HG02981 (cell line): Measurements from ENCODE around the gene RASSF10.

Experiments
- ATAC-seq: cut with Tn5 transposase; IDR thresholded peaks from one replicate; pipeline ENCODE4 v1.9.1; 2021; ENCODE audit warnings: mild to moderate bottlenecking, moderate library complexity; ENCODE audit not compliant: unreplicated experiment

RASSF10 gene

GRCh38 chr11:13008625-13009475, at the start of gene RASSF10:
Gene RASSF10 (plus strand): TSS chr11:13009316. CDS start chr11:13009577, 261 bp downstream.
- ATAC-seq: no peak

GRCh38 chr11:12961615-12962014, 47.5 kb upstream of the RASSF10 start:
- ATAC-seq: no peak

DNA sequence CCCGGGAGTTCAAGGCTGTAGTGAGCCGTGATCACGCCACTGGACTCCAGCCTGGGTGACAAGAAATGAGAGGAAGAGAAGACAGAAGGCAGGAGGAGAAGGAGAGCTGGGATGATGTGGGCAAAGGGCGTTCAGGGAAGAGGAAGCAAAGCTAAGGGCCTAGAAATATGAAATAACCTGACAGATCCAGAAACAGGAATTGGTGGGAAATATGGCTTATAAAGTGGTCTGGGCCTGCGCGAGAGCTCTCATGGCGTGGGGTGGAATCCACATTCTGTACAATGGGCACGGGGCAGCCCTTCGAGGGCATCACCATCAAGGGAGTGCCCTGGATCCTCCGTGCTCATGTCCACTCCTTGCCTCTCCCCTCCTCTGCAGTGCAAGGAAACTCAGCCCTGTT, 46.8 kb upstream of the RASSF10 start:
- no peak for ATAC-seq

- no peak for ATAC-seq
Observed at GRCh38 chr11:12963051-12963450, 46.1 kb upstream of the RASSF10 start.

- peak; percentile 82 for ATAC-seq
Observed at GRCh38 chr11:12963792-12964536, 45.2 kb upstream of the RASSF10 start.

DNA sequence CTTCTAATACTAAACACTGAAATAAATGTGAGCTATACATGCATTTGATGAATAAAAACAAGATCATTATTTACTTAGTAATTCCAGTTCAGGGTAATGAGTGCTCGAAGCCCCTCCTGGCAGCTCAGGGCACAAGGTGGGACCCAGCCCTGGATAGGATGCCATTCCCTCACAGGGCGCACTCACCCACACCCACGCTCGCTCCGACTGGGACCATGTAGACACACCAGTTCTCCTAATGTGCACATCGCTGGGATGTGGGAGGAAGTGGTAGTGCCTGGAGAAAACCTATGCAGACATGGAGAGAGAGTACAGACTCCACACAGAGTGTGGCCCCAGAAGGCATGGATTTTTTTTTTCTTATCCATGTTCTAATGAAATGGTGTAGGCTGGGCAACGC, 44.5 kb upstream of the RASSF10 start:
- no peak for ATAC-seq

- no peak for ATAC-seq
Observed at GRCh38 chr11:12966002-12966401, 43.1 kb upstream of the RASSF10 start.

DNA sequence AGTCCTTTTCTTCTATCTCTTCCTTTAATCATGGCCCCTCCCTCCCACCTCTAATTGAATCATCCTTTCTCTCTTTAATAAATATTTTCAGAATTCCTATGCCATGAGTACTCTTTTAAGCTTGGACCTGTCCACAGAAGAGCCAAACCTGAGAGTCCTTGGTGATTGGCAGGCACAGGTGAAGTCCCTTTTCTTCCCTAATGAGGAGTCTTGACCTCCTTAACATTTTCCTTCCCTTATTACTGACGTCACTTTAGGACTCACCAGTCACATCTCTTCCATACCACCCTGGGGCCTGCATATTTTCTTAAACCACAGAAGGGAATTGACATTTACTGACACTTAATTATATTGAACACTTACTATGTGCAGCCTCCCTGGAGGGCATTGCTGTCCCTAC, 41.0 kb upstream of the RASSF10 start:
- ATAC-seq: no peak

DNA sequence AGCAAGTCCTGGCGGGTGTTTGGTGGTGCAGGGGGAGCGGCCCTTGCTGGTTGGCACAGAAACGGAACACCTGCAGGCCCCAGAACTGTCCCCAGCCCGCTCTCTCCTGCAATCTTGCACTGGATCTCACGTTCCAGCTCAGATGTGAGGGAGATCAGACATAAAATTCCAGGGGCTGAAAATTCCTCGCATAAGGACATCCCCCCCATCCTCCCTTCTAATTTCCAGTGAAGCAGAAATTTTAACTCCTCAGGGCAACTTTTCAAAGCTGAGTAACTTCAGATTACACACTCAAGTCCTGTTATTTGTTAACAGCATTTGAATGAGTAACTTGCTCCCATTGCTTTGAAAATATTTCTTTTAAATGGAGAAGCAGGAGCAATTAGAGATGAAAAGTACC, 40.3 kb upstream of the RASSF10 start:
- ATAC-seq: no peak

GRCh38 chr11:12971955-12972354, 37.2 kb upstream of the RASSF10 start:
- ATAC-seq: no peak

DNA sequence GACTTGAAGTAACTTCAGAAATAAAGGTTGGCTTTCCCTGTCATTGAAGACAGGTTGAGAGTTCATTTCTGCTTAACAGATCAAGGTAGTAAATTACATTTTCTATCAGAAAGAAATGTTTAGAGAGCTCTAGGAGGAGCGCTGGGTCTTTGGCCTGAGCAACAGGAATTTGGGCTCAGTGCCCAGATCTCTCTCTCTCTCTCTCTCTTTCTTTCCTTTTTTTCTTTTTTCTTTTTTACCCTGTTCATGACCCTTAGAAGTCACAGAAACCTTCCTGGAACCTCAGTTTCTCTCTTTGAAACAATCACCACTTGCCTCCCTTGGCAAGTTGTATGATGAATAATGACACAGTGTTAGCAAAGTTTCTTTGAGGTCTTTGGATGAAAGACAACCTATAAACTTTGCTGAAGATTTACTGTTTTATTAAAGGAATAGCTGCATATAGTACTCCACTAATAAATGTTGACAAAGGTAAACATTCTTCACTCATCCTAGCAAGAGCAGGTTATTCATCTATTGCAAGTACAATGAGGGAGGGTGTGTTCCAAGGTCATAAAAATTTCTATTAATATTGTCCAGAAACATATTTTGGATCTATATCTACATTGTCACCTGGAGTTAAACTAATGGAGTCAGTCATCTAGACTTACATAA, 35.5 kb upstream of the RASSF10 start:
- no peak for ATAC-seq

- no peak for ATAC-seq
Observed at GRCh38 chr11:12975195-12975594, 33.9 kb upstream of the RASSF10 start.

DNA sequence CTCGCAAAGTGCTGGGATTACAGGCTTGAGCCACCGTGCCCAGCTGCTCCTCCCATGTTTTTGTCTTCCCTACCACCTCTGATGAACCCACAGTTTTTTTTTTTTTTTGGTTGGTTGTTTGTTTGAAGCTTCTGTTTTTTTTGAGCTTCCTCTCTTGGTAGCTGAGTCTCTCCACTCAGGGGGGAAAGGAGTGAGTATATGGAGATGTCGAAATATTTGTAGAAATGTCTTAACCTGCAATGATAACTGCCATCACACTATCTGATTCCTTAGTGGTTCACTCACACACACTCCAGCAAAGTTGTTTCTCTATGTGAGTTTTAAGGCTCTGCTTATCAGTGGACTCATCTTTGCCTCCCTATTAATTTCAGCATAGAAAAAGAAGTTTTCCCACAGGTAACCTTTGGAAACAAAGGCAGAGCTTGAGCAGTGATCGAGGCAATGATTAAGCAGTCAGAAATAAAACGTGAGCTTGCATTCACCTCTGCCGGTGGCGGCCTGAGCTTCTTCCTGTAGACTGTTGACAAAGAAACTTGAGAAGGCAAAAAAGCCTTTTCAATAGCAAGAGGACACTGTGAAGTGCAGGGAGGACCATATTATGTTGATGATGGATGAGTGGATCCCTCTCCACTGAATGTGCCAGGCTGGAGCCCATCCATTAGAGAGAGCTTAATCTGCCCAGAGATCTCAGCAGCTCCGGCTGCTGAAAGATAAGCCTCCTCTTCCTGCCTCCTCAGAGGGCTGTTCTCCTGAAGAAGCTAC, 29.0 kb upstream of the RASSF10 start:
- no peak for ATAC-seq

- ATAC-seq: no peak
Observed at GRCh38 chr11:12981676-12982522, 27.2 kb upstream of the RASSF10 start.

- no peak for ATAC-seq
Observed at GRCh38 chr11:12983336-12983735, 25.8 kb upstream of the RASSF10 start.

DNA sequence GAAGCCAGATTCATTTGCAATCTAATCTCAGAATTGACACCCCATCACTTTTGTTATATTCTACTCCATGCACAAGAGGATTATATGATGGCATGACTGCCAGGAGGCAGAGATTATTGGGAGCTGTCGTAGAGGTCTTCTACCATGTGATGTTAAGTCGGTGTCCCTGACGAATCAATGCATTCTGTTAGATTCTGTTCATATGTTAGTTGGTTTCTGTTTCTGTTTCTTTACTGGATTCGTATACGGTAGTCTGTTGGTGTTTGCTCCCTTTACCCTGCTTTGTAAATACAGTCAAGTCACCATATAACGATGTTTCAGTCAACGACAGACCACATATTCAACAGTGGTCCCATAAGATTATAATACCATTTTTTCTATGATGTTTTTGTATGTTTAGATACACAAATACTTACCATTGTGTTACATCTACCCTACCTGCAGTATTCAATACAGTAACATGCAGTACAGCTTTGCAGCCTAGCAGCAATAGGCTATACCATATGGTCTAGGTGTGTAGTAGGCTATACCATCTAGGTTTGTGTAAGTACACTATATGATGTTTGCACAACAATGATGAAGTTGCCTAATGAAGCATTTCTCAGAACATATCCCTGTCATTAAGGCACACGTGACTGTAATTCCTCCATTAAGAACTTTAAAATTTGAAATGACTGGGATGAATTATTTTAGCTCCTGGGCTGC, 22.8 kb upstream of the RASSF10 start:
- no peak for ATAC-seq

- ATAC-seq: no peak
Observed at GRCh38 chr11:12989428-12990161, 19.5 kb upstream of the RASSF10 start.

- ATAC-seq: no peak
Observed at GRCh38 chr11:12990162-12990480, 19.0 kb upstream of the RASSF10 start.

- no peak for ATAC-seq
Observed at GRCh38 chr11:12991426-12991825, 17.7 kb upstream of the RASSF10 start.
